ENCODE data around the gene FBN1.

FBN1 gene

GRCh38 chr15:48419896-48420295, 225.6 kb downstream of the FBN1 start:
- no peak for DNase-seq

- no peak for DNase-seq
These were observed 227.2 kb downstream of the FBN1 start for GRCh38 chr15:48418343-48418742.

GRCh38 chr15:48416301-48416700, 229.2 kb downstream of the FBN1 start:
- no peak for DNase-seq

GRCh38 chr15:48415036-48415886, 230.2 kb downstream of the FBN1 start:
- no peak for DNase-seq

GRCh38 chr15:48414015-48414414, 231.5 kb downstream of the FBN1 start:
- DNase-seq, result no peak

- DNase-seq, result no peak
These were observed 232.2 kb downstream of the FBN1 start for GRCh38 chr15:48413304-48413703.

- DNase-seq, result no peak
These were observed 233.4 kb downstream of the FBN1 start for GRCh38 chr15:48411971-48412591.

- DNase-seq, result no peak
These were observed 235.9 kb downstream of the FBN1 start for GRCh38 chr15:48409623-48410022.

- no peak for DNase-seq
These were observed 237.2 kb downstream of the FBN1 start for GRCh38 chr15:48408327-48408726.

- DNase-seq, result no peak
These were observed 237.9 kb downstream of the FBN1 start for GRCh38 chr15:48407646-48408045.

- no peak for DNase-seq
These were observed 238.6 kb downstream of the FBN1 start for GRCh38 chr15:48406911-48407310.

GRCh38 chr15:48406266-48406891, 239.1 kb downstream of the FBN1 start:
- DNase-seq, result no peak

- no peak for DNase-seq
These were observed 242.9 kb downstream of the FBN1 start for GRCh38 chr15:48402427-48403177.

GRCh38 chr15:48400086-48400485, 245.4 kb downstream of the FBN1 start:
- DNase-seq, result no peak

- no peak for DNase-seq
These were observed 247.7 kb downstream of the FBN1 start for GRCh38 chr15:48397841-48398240.

- no peak for DNase-seq
These were observed 249.5 kb downstream of the FBN1 start for GRCh38 chr15:48396020-48396419.

- no peak for DNase-seq
These were observed 249.9 kb downstream of the FBN1 start for GRCh38 chr15:48395521-48396011.

GRCh38 chr15:48394970-48395369, 250.5 kb downstream of the FBN1 start:
- no peak for DNase-seq

- DNase-seq, result no peak
These were observed 251.6 kb downstream of the FBN1 start for GRCh38 chr15:48393645-48394506.

GRCh38 chr15:48392356-48392755, 253.2 kb downstream of the FBN1 start:
- no peak for DNase-seq

GRCh38 chr15:48391950-48392349, 253.6 kb downstream of the FBN1 start:
- no peak for DNase-seq

GRCh38 chr15:48389691-48390143, 255.8 kb downstream of the FBN1 start:
- no peak for DNase-seq
